ENCODE data around the gene MYO18B. TPM values are rescaled to one million over a fixed set of nuclear protein-coding genes. Genes with fewer than 3 reads are reported as not detected.

Gene MYO18B
- total RNA-seq, 1 donor from 2014 or later, result 139 TPM

- ATAC-seq, result no peak
These were observed 111.1 kb downstream of the MYO18B start for GRCh38 chr22:25853078-25853477.

GRCh38 chr22:25853501-25854284, 111.7 kb downstream of the MYO18B start:
- intact Hi-C loops (cut with DNase I), result no loop called here
- ATAC-seq, result no peak

More at GRCh38 chr22:25853078-25853477, 111.1 kb downstream of the MYO18B start:
- intact Hi-C loops (cut with DNase I), result no loop called here
- DNase-seq (ENCODE audit: missing footprints), result no peak

GRCh38 chr22:25869771-25870170, 127.8 kb downstream of the MYO18B start:
- ATAC-seq (no peak), DNase-seq (ENCODE audit: missing footprints) (no peak)
- intact Hi-C loops (cut with DNase I), result no loop called here

More at GRCh38 chr22:25853501-25854284, 111.7 kb downstream of the MYO18B start:
- no peak for DNase-seq (ENCODE audit: missing footprints)

- no peak for ATAC-seq
- intact Hi-C loops (cut with DNase I), result no loop called here
- DNase-seq (ENCODE audit: missing footprints), result no peak
These were observed 132.3 kb downstream of the MYO18B start for GRCh38 chr22:25874327-25874726.

GRCh38 chr22:25875461-25875860, 133.5 kb downstream of the MYO18B start:
- intact Hi-C loops (cut with DNase I), result no loop called here
- DNase-seq (ENCODE audit: missing footprints) (no peak), ATAC-seq (no peak)

- ATAC-seq (no peak), DNase-seq (ENCODE audit: missing footprints) (no peak)
- intact Hi-C loops (cut with DNase I), result no loop called here
These were observed 134.9 kb downstream of the MYO18B start for GRCh38 chr22:25876871-25877270.

- ATAC-seq, result no peak
- intact Hi-C loops (cut with DNase I), result no loop called here
- DNase-seq (ENCODE audit: missing footprints), result no peak
These were observed 136.9 kb downstream of the MYO18B start for GRCh38 chr22:25878933-25879332.

- ATAC-seq, result no peak
- no peak for DNase-seq (ENCODE audit: missing footprints)
- intact Hi-C loops (cut with DNase I), result no loop called here
These were observed 138.5 kb downstream of the MYO18B start for GRCh38 chr22:25880524-25880923.

- DNase-seq (ENCODE audit: missing footprints), result no peak
- intact Hi-C loops (cut with DNase I), result no loop called here
- no peak for ATAC-seq
These were observed 139.3 kb downstream of the MYO18B start for GRCh38 chr22:25881210-25881755.

GRCh38 chr22:25882360-25882759, 140.4 kb downstream of the MYO18B start:
- intact Hi-C loops (cut with DNase I), result no loop called here
- ATAC-seq, result no peak
- DNase-seq (ENCODE audit: missing footprints), result no peak

- DNase-seq (ENCODE audit: missing footprints) (no peak), ATAC-seq (no peak)
- intact Hi-C loops (cut with DNase I), result no loop called here
These were observed 141.6 kb downstream of the MYO18B start for GRCh38 chr22:25883482-25884033.

GRCh38 chr22:25884121-25884520, 142.1 kb downstream of the MYO18B start:
- DNase-seq (ENCODE audit: missing footprints), result no peak
- no peak for ATAC-seq
- intact Hi-C loops (cut with DNase I), result no loop called here

- intact Hi-C loops (cut with DNase I), result no loop called here
- DNase-seq (ENCODE audit: missing footprints) (no peak), ATAC-seq (no peak)
These were observed 146.5 kb downstream of the MYO18B start for GRCh38 chr22:25888399-25889054.

GRCh38 chr22:25890651-25891050, 148.7 kb downstream of the MYO18B start:
- ATAC-seq (no peak), DNase-seq (ENCODE audit: missing footprints) (no peak)
- intact Hi-C loops (cut with DNase I), result no loop called here

- ATAC-seq (no peak), DNase-seq (ENCODE audit: missing footprints) (no peak)
- intact Hi-C loops (cut with DNase I), result no loop called here
These were observed 150.7 kb downstream of the MYO18B start for GRCh38 chr22:25892678-25893077.

GRCh38 chr22:25895678-25896077, 153.7 kb downstream of the MYO18B start:
- intact Hi-C loops (cut with DNase I), result no loop called here
- no peak for ATAC-seq
- DNase-seq (ENCODE audit: missing footprints), result no peak

GRCh38 chr22:25896098-25896497, 154.1 kb downstream of the MYO18B start:
- DNase-seq (ENCODE audit: missing footprints), result no peak
- ATAC-seq, result no peak
- intact Hi-C loops (cut with DNase I), result no loop called here

GRCh38 chr22:25896592-25896991, 154.6 kb downstream of the MYO18B start:
- ATAC-seq (no peak), DNase-seq (ENCODE audit: missing footprints) (no peak)
- intact Hi-C loops (cut with DNase I), result no loop called here

- intact Hi-C loops (cut with DNase I), result no loop called here
- DNase-seq (ENCODE audit: missing footprints), result no peak
- ATAC-seq, result no peak
These were observed 156.8 kb downstream of the MYO18B start for GRCh38 chr22:25898707-25899365.

Data from Right ventricle myocardium inferior (tissue), 1 donor.